DOHH2 (cell line): ENCODE results near the gene VSNL1.

Source experiments
- H3F3A ChIP-seq: fragments of 200-600 bp; sonication (generic), shearing (Covaris generic); 2 replicates; pipeline ENCODE4 v1.6.0; 2016; ENCODE audit warnings: antibody characterized with exemption, mild to moderate bottlenecking; ENCODE audit not compliant: control insufficient read depth, insufficient read depth
- H3K27ac ChIP-seq: fragments of 200-600 bp; sonication (generic); 2 replicates; pipeline ENCODE4 v1.5.1; 2014; ENCODE audit warnings: low read depth, mild to moderate bottlenecking, low read length, moderate library complexity
- H3K27me3 ChIP-seq: fragments of 200-600 bp; sonication (generic); 2 replicates; pipeline ENCODE4 v1.6.1; 2014; ENCODE audit warnings: mild to moderate bottlenecking, low read length, mixed read lengths; ENCODE audit not compliant: control insufficient read depth
- H3K36me3 ChIP-seq: fragments of 200-600 bp; sonication (generic); 2 replicates; pipeline ENCODE4 v1.6.1; 2014; ENCODE audit warnings: mild to moderate bottlenecking, low read length, moderate library complexity, mixed read lengths; ENCODE audit not compliant: control insufficient read depth
- H3K4me1 ChIP-seq: fragments of 200-600 bp; sonication (generic); 2 replicates; pipeline ENCODE4 v1.6.1; 2014; ENCODE audit warnings: mild to moderate bottlenecking, low read length, mixed read lengths; ENCODE audit not compliant: control insufficient read depth
- H3K4me2 ChIP-seq: fragments of 200-600 bp; sonication (generic); 2 replicates; pipeline ENCODE4 v1.6.0; 2014; ENCODE audit warnings: mild to moderate bottlenecking, low read length, moderate library complexity
- H3K4me3 ChIP-seq: fragments of 200-600 bp; sonication (generic); 2 replicates; pipeline ENCODE4 v1.5.1; 2014; ENCODE audit warnings: mild to moderate bottlenecking, low read length, mixed read lengths
- H3K79me2 ChIP-seq: fragments of 200-600 bp; sonication (generic); 2 replicates; pipeline ENCODE4 v1.6.1; 2014; ENCODE audit warnings: mild to moderate bottlenecking, low read length, mixed read lengths; ENCODE audit not compliant: control insufficient read depth
- H3K9me2 ChIP-seq: fragments of 200-600 bp; sonication (generic); replicated peaks from 2 replicates; pipeline ENCODE4 v1.6.1; 2014; ENCODE audit warnings: mild to moderate bottlenecking, low read length, mixed read lengths; ENCODE audit not compliant: control insufficient read depth
- H3K9me3 ChIP-seq: fragments of 200-600 bp; sonication (generic); 2 replicates; pipeline ENCODE4 v1.6.1; 2014; ENCODE audit warnings: antibody characterized with exemption, low read length, mixed read lengths; ENCODE audit not compliant: control insufficient read depth, insufficient read depth
- H4K20me1 ChIP-seq: fragments of 200-600 bp; sonication (generic); 2 replicates; pipeline ENCODE4 v1.6.0; 2014; ENCODE audit warnings: low read depth, mild to moderate bottlenecking, antibody characterized with exemption, low read length, moderate library complexity; ENCODE audit not compliant: control insufficient read depth, insufficient read depth
- EZH2phosphoT487 ChIP-seq: fragments of 200-600 bp; sonication (generic); IDR thresholded peaks from 2 replicates; pipeline ENCODE4 v1.6.1; 2017; ENCODE audit warnings: borderline replicate concordance, mild to moderate bottlenecking, antibody characterized with exemption, low read length, moderate library complexity, mixed read lengths
- TF ChIP-seq, protein P1 (sequence below): fragments of 200-600 bp; sonication (generic); IDR thresholded peaks from one replicate; pipeline ENCODE4 v1.5.1; 2014; ENCODE audit warnings: antibody characterized with exemption, mild to moderate bottlenecking, low read depth, low read length; ENCODE audit not compliant: poor library complexity, severe bottlenecking

The VSNL1 gene

DNA sequence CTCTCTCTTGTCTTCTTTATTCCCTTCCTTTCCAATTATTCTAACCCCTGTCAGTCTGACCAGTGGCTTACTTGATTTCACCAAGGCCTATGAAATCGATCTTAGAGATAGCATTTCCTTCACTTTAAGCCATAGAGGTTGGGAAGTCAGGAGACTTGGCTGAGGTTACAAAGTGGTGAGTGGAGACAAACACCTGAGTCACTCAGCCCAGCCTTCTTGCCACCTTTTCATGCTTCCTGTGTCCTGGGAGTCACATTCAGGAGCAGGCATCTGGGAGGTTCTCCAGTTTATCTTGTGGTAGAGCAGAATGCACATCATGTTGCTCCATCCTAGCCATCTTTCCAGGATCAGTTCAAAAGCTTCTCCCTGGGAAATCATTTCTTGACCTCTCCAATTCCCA lies 59.1 kb downstream of the VSNL1 start:
- H3K79me2 ChIP-seq = no peaks in the 10 kb centered on the region
- TF ChIP-seq EZH2phosphoT487 = no peak
- TF ChIP-seq, protein P1, sequence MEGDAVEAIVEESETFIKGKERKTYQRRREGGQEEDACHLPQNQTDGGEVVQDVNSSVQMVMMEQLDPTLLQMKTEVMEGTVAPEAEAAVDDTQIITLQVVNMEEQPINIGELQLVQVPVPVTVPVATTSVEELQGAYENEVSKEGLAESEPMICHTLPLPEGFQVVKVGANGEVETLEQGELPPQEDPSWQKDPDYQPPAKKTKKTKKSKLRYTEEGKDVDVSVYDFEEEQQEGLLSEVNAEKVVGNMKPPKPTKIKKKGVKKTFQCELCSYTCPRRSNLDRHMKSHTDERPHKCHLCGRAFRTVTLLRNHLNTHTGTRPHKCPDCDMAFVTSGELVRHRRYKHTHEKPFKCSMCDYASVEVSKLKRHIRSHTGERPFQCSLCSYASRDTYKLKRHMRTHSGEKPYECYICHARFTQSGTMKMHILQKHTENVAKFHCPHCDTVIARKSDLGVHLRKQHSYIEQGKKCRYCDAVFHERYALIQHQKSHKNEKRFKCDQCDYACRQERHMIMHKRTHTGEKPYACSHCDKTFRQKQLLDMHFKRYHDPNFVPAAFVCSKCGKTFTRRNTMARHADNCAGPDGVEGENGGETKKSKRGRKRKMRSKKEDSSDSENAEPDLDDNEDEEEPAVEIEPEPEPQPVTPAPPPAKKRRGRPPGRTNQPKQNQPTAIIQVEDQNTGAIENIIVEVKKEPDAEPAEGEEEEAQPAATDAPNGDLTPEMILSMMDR = no peak
- no peaks in the 10 kb centered on the region for H3K27me3 ChIP-seq
- no peak overlapping the region for H3K4me2 ChIP-seq
- no peak overlapping the region for H3K4me3 ChIP-seq
- H3K9me2 ChIP-seq = no peaks in the 10 kb centered on the region
- H4K20me1 ChIP-seq = no peaks in the 10 kb centered on the region
- H3F3A ChIP-seq = no peaks in the 10 kb centered on the region
- H3K4me1 ChIP-seq = no peaks in the 10 kb centered on the region
- H3K9me3 ChIP-seq = no peaks in the 10 kb centered on the region
- H3K36me3 ChIP-seq = no peaks in the 10 kb centered on the region
- no peak overlapping the region for H3K27ac ChIP-seq

DNA sequence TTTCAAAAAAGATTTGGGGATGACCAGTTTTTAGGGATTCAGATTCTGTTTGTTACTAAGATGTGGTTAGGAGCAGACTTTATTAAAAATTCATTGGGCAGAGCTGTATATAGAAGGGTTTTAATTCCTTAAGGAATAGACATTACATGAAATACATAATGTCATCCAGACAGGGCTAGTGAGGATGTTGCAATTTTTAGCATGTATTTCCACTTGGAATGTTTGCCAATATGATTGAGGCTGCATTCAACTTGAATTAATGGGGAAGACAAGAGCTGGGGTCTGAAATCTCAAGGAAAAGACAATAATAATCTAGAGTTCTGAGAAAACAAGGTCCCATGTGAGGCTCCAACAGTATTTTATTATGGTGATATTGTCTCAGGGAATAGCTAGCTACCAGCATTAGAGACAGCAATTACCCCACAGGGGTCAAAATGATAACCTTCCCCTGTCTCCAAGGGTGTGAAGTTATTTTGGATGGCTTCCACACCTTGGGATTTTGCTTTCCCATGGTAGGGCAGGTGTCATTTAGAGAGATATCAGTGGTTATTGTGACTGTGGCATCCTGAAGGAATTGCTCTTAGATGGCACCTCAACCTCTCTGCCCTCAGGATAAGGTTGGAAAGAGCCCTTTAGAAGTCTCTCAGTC lies 60.2 kb downstream of the VSNL1 start:
- no peak overlapping the region for H3K27ac ChIP-seq
- no peaks in the 10 kb centered on the region for H3K9me3 ChIP-seq
- H4K20me1 ChIP-seq = no peaks in the 10 kb centered on the region
- no peaks in the 10 kb centered on the region for H3K79me2 ChIP-seq
- TF ChIP-seq, protein P1 = no peak
- TF ChIP-seq EZH2phosphoT487 = no peak
- no peaks in the 10 kb centered on the region for H3K4me1 ChIP-seq
- no peaks in the 10 kb centered on the region for H3K27me3 ChIP-seq
- no peak overlapping the region for H3K4me3 ChIP-seq
- no peaks in the 10 kb centered on the region for H3K36me3 ChIP-seq
- no peaks in the 10 kb centered on the region for H3K9me2 ChIP-seq
- H3F3A ChIP-seq = no peaks in the 10 kb centered on the region
- no peak overlapping the region for H3K4me2 ChIP-seq

DNA sequence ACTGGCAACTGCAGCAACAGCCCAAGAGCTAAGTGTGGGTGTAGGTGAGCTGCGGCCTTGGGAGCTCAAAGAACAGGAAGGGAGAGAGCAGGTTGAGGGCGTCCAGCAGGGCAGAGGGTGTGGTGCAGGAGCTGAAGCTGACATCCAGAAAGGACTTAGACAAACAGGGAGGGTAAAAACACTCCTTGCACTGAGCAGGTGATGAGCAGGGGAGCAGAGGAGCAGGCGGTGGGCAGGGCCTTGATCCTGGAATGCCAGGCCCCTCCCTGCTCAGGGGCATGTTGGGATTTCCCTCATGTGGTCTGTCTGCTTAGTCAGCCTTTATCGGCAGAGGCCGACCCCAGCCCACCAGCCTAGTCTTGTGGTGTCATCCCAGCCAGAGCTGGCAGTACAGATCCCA lies 63.6 kb downstream of the VSNL1 start:
- H3K27me3 ChIP-seq = no peaks in the 10 kb centered on the region
- no peak overlapping the region for H3K4me3 ChIP-seq
- no peaks in the 10 kb centered on the region for H3F3A ChIP-seq
- no peaks in the 10 kb centered on the region for H3K79me2 ChIP-seq
- no peaks in the 10 kb centered on the region for H3K9me3 ChIP-seq
- no peaks in the 10 kb centered on the region for H3K4me1 ChIP-seq
- no peaks in the 10 kb centered on the region for H4K20me1 ChIP-seq
- no peaks in the 10 kb centered on the region for H3K9me2 ChIP-seq
- no peak overlapping the region for H3K4me2 ChIP-seq
- TF ChIP-seq, protein P1 = no peak
- TF ChIP-seq EZH2phosphoT487 = no peak
- no peak overlapping the region for H3K27ac ChIP-seq
- no peaks in the 10 kb centered on the region for H3K36me3 ChIP-seq
